ENCODE measurements around the gene TIAL1. TPM values are rescaled to one million over a fixed set of nuclear protein-coding genes. Genes with fewer than 3 reads are reported as not detected.
"Not testable (repeated sequence)": the region's sequence is repeated elsewhere in the genome, so short reads cannot be mapped to it uniquely, and the experiment has no call there.

The TIAL1 gene
- total RNA-seq, 1 donor from 2014 or later: 104 TPM

GRCh38 chr10:119535305-119535704 lies 61.5 kb downstream of the TIAL1 start:
- DNase-seq (no peak), ATAC-seq (no peak)
- TF ChIP-seq, protein P1, sequence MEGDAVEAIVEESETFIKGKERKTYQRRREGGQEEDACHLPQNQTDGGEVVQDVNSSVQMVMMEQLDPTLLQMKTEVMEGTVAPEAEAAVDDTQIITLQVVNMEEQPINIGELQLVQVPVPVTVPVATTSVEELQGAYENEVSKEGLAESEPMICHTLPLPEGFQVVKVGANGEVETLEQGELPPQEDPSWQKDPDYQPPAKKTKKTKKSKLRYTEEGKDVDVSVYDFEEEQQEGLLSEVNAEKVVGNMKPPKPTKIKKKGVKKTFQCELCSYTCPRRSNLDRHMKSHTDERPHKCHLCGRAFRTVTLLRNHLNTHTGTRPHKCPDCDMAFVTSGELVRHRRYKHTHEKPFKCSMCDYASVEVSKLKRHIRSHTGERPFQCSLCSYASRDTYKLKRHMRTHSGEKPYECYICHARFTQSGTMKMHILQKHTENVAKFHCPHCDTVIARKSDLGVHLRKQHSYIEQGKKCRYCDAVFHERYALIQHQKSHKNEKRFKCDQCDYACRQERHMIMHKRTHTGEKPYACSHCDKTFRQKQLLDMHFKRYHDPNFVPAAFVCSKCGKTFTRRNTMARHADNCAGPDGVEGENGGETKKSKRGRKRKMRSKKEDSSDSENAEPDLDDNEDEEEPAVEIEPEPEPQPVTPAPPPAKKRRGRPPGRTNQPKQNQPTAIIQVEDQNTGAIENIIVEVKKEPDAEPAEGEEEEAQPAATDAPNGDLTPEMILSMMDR (IDR thresholded peaks at IDR 0.05): no peak
- H3K27me3 ChIP-seq: no peaks in the 10 kb centered on the region
- intact Hi-C loops (cut with DNase I): no loop called here
- H3K27ac ChIP-seq: no peak overlapping the region
- H3K4me1 ChIP-seq: peaks cover 4% of the 10 kb centered on the region
- H3K9me3 ChIP-seq: no peaks in the 10 kb centered on the region
- H3K36me3 ChIP-seq: no peaks in the 10 kb centered on the region
- H3K4me3 ChIP-seq: no peak overlapping the region

DNA sequence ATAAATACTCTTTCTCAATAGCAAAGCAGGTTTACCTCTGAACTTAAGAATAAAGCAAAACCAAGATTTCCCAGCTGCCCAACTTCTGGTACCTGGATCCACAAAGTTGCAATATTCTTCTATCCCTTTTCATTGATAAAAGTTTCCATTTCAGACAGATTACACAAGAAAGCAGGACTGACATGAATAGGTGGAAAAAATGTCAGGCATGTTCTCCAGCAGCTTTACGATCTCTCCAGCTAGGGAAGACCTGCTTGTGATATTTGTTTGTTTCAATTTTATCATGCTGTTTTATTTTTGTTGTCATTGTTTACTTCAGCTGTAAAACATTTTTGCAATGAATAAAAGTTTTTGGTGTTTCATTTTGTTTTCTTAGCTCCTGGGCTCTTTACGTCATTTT lies 63.3 kb downstream of the TIAL1 start:
- DNase-seq (no peak), ATAC-seq (no peak)
- Histone ChIP-seq H3K27ac (no peak overlapping the region), H3K9me3 (no peaks in the 10 kb centered on the region), H3K36me3 (no peaks in the 10 kb centered on the region), H3K27me3 (no peaks in the 10 kb centered on the region), H3K4me3 (no peak overlapping the region), H3K4me1 (peaks cover 4% of the 10 kb centered on the region)
- TF ChIP-seq, protein P1 (IDR thresholded peaks at IDR 0.05): no peak
- intact Hi-C loops (cut with DNase I): no loop called here

- not testable (repeated sequence) for DNase-seq
These were observed 64.0 kb downstream of the TIAL1 start for GRCh38 chr10:119532791-119533190.

GRCh38 chr10:119532251-119532650 lies 64.5 kb downstream of the TIAL1 start:
- H3K4me3 ChIP-seq; intact Hi-C loops (cut with DNase I); DNase-seq; H3K36me3 ChIP-seq; H3K27ac ChIP-seq; H3K4me1 ChIP-seq; ATAC-seq; H3K9me3 ChIP-seq; H3K27me3 ChIP-seq: not testable (repeated sequence)

More at GRCh38 chr10:119532791-119533190, 64.0 kb downstream of the TIAL1 start:
- H3K27me3 ChIP-seq; H3K4me1 ChIP-seq; H3K9me3 ChIP-seq; H3K36me3 ChIP-seq; intact Hi-C loops (cut with DNase I); H3K27ac ChIP-seq; H3K4me3 ChIP-seq: not testable (repeated sequence)
- ATAC-seq: peak; percentile 42

DNA sequence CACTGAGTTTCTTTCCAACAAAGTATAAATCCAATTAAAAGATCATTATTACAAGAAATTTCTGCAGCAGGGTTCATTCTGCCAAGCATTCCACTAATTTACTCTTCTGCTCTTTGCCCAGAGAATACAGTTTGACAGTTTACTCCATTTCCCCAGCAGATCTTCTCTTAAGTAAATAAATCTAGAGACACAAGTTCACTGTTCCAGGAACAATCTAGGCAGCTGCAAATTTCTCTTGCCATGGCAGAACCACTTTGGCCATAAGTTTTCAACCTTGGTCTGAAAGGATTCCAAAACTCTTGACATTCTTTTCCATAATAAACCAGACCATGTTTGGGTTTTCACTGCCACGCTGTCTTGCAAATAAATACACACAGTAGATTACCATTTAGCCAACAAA lies 65.7 kb downstream of the TIAL1 start:
- H3K9me3 ChIP-seq: no peaks in the 10 kb centered on the region
- no peaks in the 10 kb centered on the region for H3K36me3 ChIP-seq
- ATAC-seq: no peak
- intact Hi-C loops (cut with DNase I): no loop called here
- TF ChIP-seq, protein P1 (IDR thresholded peaks at IDR 0.05): no peak
- no peak for DNase-seq
- peaks cover 4% of the 10 kb centered on the region for H3K4me1 ChIP-seq
- no peak overlapping the region for H3K27ac ChIP-seq
- no peak overlapping the region for H3K4me3 ChIP-seq
- H3K27me3 ChIP-seq: no peaks in the 10 kb centered on the region

- H3K27me3 ChIP-seq; intact Hi-C loops (cut with DNase I); H3K9me3 ChIP-seq; H3K4me3 ChIP-seq; DNase-seq; H3K36me3 ChIP-seq; H3K27ac ChIP-seq; H3K4me1 ChIP-seq; ATAC-seq: not testable (repeated sequence)
These were observed 68.0 kb downstream of the TIAL1 start for GRCh38 chr10:119528663-119529237.

DNA sequence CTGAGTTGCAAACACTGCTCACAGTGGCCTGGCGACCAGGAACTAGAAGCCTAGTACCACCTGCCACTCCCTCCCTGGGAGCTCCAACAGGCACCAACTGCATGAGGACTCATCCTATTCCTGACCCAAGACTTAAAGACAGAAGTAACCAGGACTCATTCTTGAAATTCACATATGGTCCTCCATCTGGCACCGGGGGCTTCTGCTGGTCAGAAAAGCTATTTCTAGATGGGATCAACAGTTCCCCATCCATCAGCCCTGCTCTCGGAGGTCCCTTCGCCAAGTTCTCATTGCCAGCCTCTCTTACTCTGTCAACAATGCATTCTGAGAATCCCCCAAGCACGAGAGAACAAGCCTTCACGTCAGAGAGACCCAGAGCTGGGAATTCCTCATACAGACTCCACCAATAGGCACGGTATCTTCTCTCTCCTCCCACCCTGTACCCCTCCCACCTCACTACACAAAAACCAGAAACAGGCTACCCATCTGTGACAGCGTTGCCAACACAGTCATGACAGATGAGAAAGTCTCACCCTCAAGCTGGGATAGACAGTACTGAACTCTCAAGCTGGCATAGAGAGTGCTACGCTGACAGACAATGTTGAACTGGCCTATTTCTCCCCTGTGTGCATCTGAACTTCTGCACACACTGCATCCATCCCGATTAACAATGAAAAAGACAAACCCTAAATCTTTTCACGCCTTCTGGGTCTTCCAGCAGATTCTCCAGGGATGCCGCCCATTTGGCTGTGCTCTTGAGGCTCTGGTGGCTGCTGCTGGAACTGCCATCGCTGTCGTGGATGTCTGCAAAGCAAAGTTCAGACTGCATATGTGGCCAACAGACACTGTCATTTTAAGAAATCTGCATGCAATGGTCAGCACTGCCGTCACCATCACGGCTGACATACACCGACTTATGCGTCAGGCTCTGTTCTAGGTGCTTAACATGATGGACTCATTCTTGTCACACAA lies 69.9 kb downstream of the TIAL1 start:
- DNase-seq (no peak), ATAC-seq (no peak)
- Histone ChIP-seq H3K9me3 (no peaks in the 10 kb centered on the region), H3K4me1 (peaks cover 4% of the 10 kb centered on the region), H3K36me3 (no peaks in the 10 kb centered on the region), H3K4me3 (no peak overlapping the region), H3K27me3 (no peaks in the 10 kb centered on the region), H3K27ac (no peak overlapping the region)
- intact Hi-C loops (cut with DNase I): no loop called here
- TF ChIP-seq, protein P1 (IDR thresholded peaks at IDR 0.05): no peak

Measured in upper lobe of right lung (tissue), 1 donor.